Measurements from ENCODE around the gene ID2. TPM values are rescaled to one million over a fixed set of nuclear protein-coding genes. Genes with fewer than 3 reads are reported as not detected.

The ID2 gene
- total RNA-seq, 1 experiment from 2014 or later, result 90.9 TPM

DNA sequence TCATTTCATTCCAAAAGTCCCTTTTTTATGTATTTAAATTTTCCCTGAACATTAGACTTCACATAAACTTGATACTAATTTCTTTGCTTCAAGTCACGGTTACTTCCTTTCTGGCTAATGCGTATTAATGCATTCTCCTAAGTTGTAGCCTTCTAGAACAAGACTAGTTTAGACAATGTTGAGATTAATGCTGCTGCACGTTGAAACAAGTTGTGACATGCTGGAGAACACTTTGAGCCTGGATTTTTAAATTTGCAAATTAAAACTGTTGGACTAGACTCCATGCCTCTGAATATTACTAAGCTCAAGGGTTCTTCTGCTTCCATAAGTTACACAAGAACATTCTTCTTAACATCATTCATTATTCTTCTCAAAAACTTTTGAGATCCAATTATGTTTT, 29.1 kb downstream of the ID2 start:
- intact Hi-C loops (cut with micrococcal nuclease; ENCODE audit: unreplicated experiment), result no loop called here
- POLR2A ChIA-PET, result no interaction called here
- Mint-ChIP-seq H3K27ac (ENCODE audit: unreplicated experiment) (no peak overlapping the region), H3K27me3 (ENCODE audit: insufficient read depth, unreplicated experiment) (no peaks in the 10 kb centered on the region), H3K4me3 (ENCODE audit: unreplicated experiment) (no peak overlapping the region), H3K9me3 (ENCODE audit: unreplicated experiment) (peaks cover 29% of the 10 kb centered on the region), H3K36me3 (ENCODE audit: insufficient read depth, unreplicated experiment) (no peaks in the 10 kb centered on the region), H3K4me1 (ENCODE audit: low read depth, unreplicated experiment) (peaks cover 6% of the 10 kb centered on the region)
- DNase-seq, result no peak
- 0 out of 2 replicates have a peak, but pooled peaks cover 3% of the 10 kb centered on the region for H3K9me3 ChIP-seq
- no peaks in the 10 kb centered on the region for H3K36me3 ChIP-seq (ENCODE audit: control insufficient read depth, insufficient read depth, low read length)
- TF ChIP-seq, protein P1, sequence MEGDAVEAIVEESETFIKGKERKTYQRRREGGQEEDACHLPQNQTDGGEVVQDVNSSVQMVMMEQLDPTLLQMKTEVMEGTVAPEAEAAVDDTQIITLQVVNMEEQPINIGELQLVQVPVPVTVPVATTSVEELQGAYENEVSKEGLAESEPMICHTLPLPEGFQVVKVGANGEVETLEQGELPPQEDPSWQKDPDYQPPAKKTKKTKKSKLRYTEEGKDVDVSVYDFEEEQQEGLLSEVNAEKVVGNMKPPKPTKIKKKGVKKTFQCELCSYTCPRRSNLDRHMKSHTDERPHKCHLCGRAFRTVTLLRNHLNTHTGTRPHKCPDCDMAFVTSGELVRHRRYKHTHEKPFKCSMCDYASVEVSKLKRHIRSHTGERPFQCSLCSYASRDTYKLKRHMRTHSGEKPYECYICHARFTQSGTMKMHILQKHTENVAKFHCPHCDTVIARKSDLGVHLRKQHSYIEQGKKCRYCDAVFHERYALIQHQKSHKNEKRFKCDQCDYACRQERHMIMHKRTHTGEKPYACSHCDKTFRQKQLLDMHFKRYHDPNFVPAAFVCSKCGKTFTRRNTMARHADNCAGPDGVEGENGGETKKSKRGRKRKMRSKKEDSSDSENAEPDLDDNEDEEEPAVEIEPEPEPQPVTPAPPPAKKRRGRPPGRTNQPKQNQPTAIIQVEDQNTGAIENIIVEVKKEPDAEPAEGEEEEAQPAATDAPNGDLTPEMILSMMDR (IDR thresholded peaks at IDR 0.05; ENCODE audit: insufficient read depth in 1 of 2, low read depth in 1 of 2, low read length in 1 of 2, severe bottlenecking in 1 of 2, unreplicated experiment in 1 of 2), result no peak
- H3K4me3 ChIP-seq (ENCODE audit: low read depth, low read length), result no peak overlapping the region
- H3K4me1 ChIP-seq, result no peaks in the 10 kb centered on the region
- CTCF ChIA-PET, result no interaction called here
- H3K27me3 ChIP-seq (replicated peaks; ENCODE audit: control insufficient read depth, insufficient read depth, low read length), result no peaks in the 10 kb centered on the region
- no TSS peak for BruUV-seq (replicated peaks)

DNA sequence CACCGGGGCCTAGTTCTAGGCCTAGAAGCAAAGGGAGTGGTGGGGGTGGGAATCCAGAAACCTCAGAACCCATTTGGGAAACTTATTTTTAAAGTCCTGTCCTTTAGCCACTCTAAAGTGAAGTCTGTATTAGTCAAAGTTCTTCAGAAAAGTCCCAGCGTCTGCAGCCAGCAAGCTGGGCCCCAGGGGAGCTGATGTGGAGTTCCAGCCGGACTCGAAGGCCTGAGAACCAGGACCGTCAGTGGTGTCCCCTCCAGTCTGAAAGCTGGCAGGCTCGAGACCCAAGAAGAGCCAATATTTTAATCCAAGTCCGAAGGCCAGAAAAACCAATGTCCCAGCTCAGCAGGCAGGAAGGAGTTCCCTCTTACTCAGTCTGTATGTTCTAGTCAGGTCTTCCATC, 32.4 kb downstream of the ID2 start:
- no peaks in the 10 kb centered on the region for H3K27me3 Mint-ChIP-seq (ENCODE audit: insufficient read depth, unreplicated experiment)
- H3K4me1 ChIP-seq, result no peaks in the 10 kb centered on the region
- H3K9me3 Mint-ChIP-seq (ENCODE audit: unreplicated experiment), result peaks cover 14% of the 10 kb centered on the region
- ChIA-PET CTCF (no interaction called here), POLR2A (no interaction called here)
- 0 out of 2 replicates have a peak, but pooled peaks cover 3% of the 10 kb centered on the region for H3K9me3 ChIP-seq
- H3K27ac Mint-ChIP-seq (ENCODE audit: unreplicated experiment), result no peak overlapping the region
- no peaks in the 10 kb centered on the region for H3K36me3 ChIP-seq (ENCODE audit: control insufficient read depth, insufficient read depth, low read length)
- H3K36me3 Mint-ChIP-seq (ENCODE audit: insufficient read depth, unreplicated experiment), result no peaks in the 10 kb centered on the region
- H3K27me3 ChIP-seq (replicated peaks; ENCODE audit: control insufficient read depth, insufficient read depth, low read length), result no peaks in the 10 kb centered on the region
- H3K4me3 ChIP-seq (ENCODE audit: low read depth, low read length), result no peak overlapping the region
- intact Hi-C loops (cut with micrococcal nuclease; ENCODE audit: unreplicated experiment), result no loop called here
- H3K4me1 Mint-ChIP-seq (ENCODE audit: low read depth, unreplicated experiment), result peaks cover 5% of the 10 kb centered on the region
- H3K4me3 Mint-ChIP-seq (ENCODE audit: unreplicated experiment), result no peak overlapping the region
- no TSS peak for BruUV-seq (replicated peaks)
- no peak for DNase-seq
- TF ChIP-seq, protein P1 (IDR thresholded peaks at IDR 0.05; ENCODE audit: insufficient read depth in 1 of 2, low read depth in 1 of 2, low read length in 1 of 2, severe bottlenecking in 1 of 2, unreplicated experiment in 1 of 2), result no peak

DNA sequence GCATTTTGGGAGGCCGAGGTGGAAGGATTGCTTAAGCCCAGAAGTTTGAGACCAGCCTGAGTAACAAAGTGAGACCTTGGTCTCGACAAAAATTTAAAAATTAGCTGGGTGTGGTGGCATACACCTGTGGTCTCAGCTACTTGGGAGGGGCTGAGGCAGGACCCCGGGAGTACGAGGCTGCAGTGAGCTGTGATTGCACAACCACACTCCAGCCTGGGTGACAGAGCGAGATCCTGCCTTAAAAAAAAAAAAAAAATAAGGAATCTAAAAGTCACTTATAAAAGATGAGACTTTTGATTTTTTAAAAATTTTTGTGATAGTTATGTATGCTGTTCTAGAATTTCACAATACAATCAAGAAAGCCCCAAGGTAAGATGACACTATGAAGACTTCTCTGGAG, 33.1 kb downstream of the ID2 start:
- no peaks in the 10 kb centered on the region for H3K36me3 Mint-ChIP-seq (ENCODE audit: insufficient read depth, unreplicated experiment)
- no peaks in the 10 kb centered on the region for H3K4me1 Mint-ChIP-seq (ENCODE audit: low read depth, unreplicated experiment)
- H3K9me3 ChIP-seq, result 0 out of 2 replicates have a peak, but pooled peaks cover 3% of the 10 kb centered on the region
- H3K27ac Mint-ChIP-seq (ENCODE audit: unreplicated experiment), result no peak overlapping the region
- TF ChIP-seq, protein P1 (IDR thresholded peaks at IDR 0.05; ENCODE audit: insufficient read depth in 1 of 2, low read depth in 1 of 2, low read length in 1 of 2, severe bottlenecking in 1 of 2, unreplicated experiment in 1 of 2), result no peak
- no peaks in the 10 kb centered on the region for H3K27me3 Mint-ChIP-seq (ENCODE audit: insufficient read depth, unreplicated experiment)
- H3K9me3 Mint-ChIP-seq (ENCODE audit: unreplicated experiment), result peaks cover 14% of the 10 kb centered on the region
- no peaks in the 10 kb centered on the region for H3K4me1 ChIP-seq
- intact Hi-C loops (cut with micrococcal nuclease; ENCODE audit: unreplicated experiment), result no loop called here
- H3K36me3 ChIP-seq (ENCODE audit: control insufficient read depth, insufficient read depth, low read length), result no peaks in the 10 kb centered on the region
- CTCF ChIA-PET, result no interaction called here
- no peak overlapping the region for H3K4me3 ChIP-seq (ENCODE audit: low read depth, low read length)
- no peak for DNase-seq
- no peak overlapping the region for H3K4me3 Mint-ChIP-seq (ENCODE audit: unreplicated experiment)
- H3K27me3 ChIP-seq (replicated peaks; ENCODE audit: control insufficient read depth, insufficient read depth, low read length), result no peaks in the 10 kb centered on the region
- BruUV-seq (replicated peaks), result no TSS peak
- POLR2A ChIA-PET, result no interaction called here

All from Caco-2 (cell line).